Measurements from ENCODE around the gene TRIM17.

DNA sequence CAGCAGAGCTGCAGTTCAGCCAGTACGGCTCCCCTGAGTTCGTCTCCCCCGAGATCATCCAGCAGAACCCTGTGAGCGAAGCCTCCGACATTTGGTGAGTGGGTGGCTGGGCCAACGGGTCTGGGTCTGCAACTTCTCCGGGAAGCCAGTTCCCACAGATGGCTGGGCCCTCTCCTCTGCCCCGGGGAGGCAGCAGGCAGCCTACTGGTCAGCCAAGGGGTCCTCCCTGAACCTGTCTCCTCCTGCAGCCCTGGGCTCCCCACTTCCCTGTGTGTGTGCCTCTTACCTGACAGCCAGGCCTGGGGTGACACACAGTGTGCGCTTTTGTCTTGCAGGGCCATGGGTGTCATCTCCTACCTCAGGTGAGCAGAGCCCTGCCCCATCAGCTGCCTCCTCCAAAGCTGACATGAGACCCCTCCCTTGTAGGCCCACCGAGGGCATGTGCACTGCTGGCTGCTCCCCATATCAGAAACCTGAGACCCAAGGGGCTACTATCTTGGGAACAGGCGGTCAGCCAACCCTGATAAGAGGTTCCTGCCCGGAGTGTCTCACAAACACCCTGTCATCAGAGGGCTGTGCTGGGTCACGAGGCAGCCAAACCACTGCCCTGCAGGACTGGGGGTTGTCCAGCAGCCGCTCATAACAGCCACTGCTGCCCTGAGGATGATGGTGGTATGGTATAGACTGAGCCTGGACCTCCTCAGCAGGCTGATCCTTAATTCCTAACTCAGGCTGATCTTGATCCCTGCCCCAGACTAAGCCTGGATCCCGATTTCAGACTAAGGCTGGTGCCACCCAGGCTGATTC is 47.7 kb downstream of the TRIM17 start:
- TF ChIP-seq, protein P1, sequence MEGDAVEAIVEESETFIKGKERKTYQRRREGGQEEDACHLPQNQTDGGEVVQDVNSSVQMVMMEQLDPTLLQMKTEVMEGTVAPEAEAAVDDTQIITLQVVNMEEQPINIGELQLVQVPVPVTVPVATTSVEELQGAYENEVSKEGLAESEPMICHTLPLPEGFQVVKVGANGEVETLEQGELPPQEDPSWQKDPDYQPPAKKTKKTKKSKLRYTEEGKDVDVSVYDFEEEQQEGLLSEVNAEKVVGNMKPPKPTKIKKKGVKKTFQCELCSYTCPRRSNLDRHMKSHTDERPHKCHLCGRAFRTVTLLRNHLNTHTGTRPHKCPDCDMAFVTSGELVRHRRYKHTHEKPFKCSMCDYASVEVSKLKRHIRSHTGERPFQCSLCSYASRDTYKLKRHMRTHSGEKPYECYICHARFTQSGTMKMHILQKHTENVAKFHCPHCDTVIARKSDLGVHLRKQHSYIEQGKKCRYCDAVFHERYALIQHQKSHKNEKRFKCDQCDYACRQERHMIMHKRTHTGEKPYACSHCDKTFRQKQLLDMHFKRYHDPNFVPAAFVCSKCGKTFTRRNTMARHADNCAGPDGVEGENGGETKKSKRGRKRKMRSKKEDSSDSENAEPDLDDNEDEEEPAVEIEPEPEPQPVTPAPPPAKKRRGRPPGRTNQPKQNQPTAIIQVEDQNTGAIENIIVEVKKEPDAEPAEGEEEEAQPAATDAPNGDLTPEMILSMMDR (IDR thresholded peaks at IDR 0.05; ENCODE audit: control extremely low read depth in 1 of 3, insufficient read depth in 1 of 3, low read depth in 1 of 3, low read length in 3 of 3) = no peak
- TF ChIP-seq HDAC2 (IDR thresholded peaks at IDR 0.05; ENCODE audit: borderline replicate concordance in 1 of 2, low read depth in 2 of 2, low read length in 2 of 2) = no peak
- no peak for TF ChIP-seq EZH2 (IDR thresholded peaks at IDR 0.05; ENCODE audit: low read depth, low read length, severe bottlenecking)
- TF ChIP-seq CBX5 (IDR thresholded peaks at IDR 0.05; ENCODE audit: low read depth, low read length) = no peak
- TF ChIP-seq YY1 (IDR thresholded peaks at IDR 0.05; ENCODE audit: low read depth, low read length) = no peak
- no peak for TF ChIP-seq RXRA (IDR thresholded peaks at IDR 0.05; ENCODE audit: insufficient read depth, low read depth, low read length)
- no peak for TF ChIP-seq CBX8 (IDR thresholded peaks at IDR 0.05; ENCODE audit: borderline replicate concordance, low read depth, low read length)
